IMR-90 (cell line): Measurements from ENCODE around the gene PLP1.

Source experiments
- BHLHE40 ChIP-seq: fragments of 150-350 bp; IDR thresholded peaks from 2 replicates; pipeline ENCODE4 v1.6.1; 2016; ENCODE audit warnings: mild to moderate bottlenecking, low read depth, low read length
- CEBPB ChIP-seq: IDR thresholded peaks from 2 replicates; pipeline ENCODE4 v1.6.1; 2012; ENCODE audit warnings: low read depth, low read length, improper control_type of control experiment
- CTCF ChIP-seq: conservative IDR thresholded peaks from 2 replicates; pipeline ENCODE4 v1.5.1; 2012; ENCODE audit warnings: mild to moderate bottlenecking, low read depth, low read length, improper control_type of control experiment
- MAFK ChIP-seq: IDR thresholded peaks from 2 replicates; pipeline ENCODE4 v1.6.1; 2012; ENCODE audit warnings: low read depth, low read length, improper control_type of control experiment
- POLR2A ChIP-seq: IDR thresholded peaks from 2 replicates; pipeline ENCODE4 v1.6.1; 2012; ENCODE audit warnings: mild to moderate bottlenecking, low read depth, low read length
- RAD21 ChIP-seq: IDR thresholded peaks from 2 replicates; pipeline ENCODE4 v1.6.1; 2012; ENCODE audit warnings: low read length, improper control_type of control experiment

DNA sequence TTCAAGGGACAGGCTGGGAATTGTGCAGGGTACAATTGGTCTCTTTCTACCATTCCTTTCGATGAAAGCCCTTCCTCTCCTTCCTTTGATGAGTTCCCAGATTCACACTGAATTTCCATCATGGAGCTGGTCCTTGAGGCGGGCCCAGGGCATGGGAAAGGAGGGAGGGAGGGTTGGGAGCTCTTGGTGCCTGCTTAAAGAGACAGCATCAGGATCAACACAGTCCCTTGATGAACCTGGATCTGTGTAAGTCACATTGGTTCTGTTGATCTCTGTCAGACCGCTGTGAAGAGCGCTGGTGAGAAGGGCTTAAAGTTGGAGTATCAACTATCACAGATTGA is 4.4 kb downstream of the PLP1 start:
- no peak for TF ChIP-seq BHLHE40
- TF ChIP-seq CTCF: no peak
- TF ChIP-seq CEBPB: no peak
- no peak for TF ChIP-seq RAD21
- no peak for TF ChIP-seq POLR2A
- no peak for TF ChIP-seq MAFK
